GM12878 (cell line): ENCODE measurements around the gene C16orf90. TPM values are rescaled to one million over a fixed set of nuclear protein-coding genes. Genes with fewer than 3 reads are reported as not detected.

Experiments
- ATAC-seq: fragments of 200-7000 bp; cut with Tn5 transposase; 3 replicates; pipeline ENCODE4 v1.9.1; 2020; ENCODE audit warnings: mild to moderate bottlenecking, moderate library complexity
- BruUV-seq: library from RNA; stranded (reverse); fragments of 400-500 nt; replicated peaks from 2 replicates; lab custom pipeline; 2021; lab: Mats Ljungman, UMichigan
- CTCF ChIA-PET: fragments of 300-600 bp; sonication (Branson Sonifier 250); formaldehyde crosslinking; extraction: SDS; loops from one replicate; lab custom pipeline; 2021; ENCODE audit warnings: inconsistent platforms; lab: Yijun Ruan, JAX
- POLR2A ChIA-PET: fragments of 350-600 bp; formaldehyde crosslinking; extraction: SDS; loops from one replicate; lab custom pipeline; 2021; ENCODE audit warnings: inconsistent platforms; lab: Charles Lee
- RAD21 ChIA-PET: fragments of 300-600 bp; sonication (Branson Sonifier 250); formaldehyde crosslinking; loops from one replicate; lab custom pipeline; 2023; ENCODE audit warnings: antibody characterized with exemption; ENCODE audit not compliant: unreplicated experiment; lab: Charles Lee
- SMC1A ChIA-PET: fragments of 300-600 bp; sonication (Branson Sonifier 250); formaldehyde crosslinking; loops from one replicate; lab custom pipeline; 2023; ENCODE audit not compliant: unreplicated experiment, uncharacterized antibody; lab: Charles Lee
- DNase-seq: peaks from one replicate; pipeline ENCODE4 v3.0.0-alpha.2; 2011; ENCODE audit warnings: low read depth, low spot score
- FAIRE-seq: peaks from 3 replicates; lab custom pipeline; 2011; peaks lifted over from hg19 to GRCh38; lab: Jason Lieb, UNC
- H2AFZ ChIP-seq: 2 replicates; pipeline ENCODE4 v1.6.0; 2011; ENCODE audit warnings: low read depth, low read length, control low read depth; ENCODE audit not compliant: control insufficient read depth
- H3K27ac ChIP-seq: 2 replicates; pipeline ENCODE4 v1.5.1; 2011; ENCODE audit warnings: control low read depth; ENCODE audit not compliant: control insufficient read depth, insufficient read depth
- H3K27me3 ChIP-seq, 2 experiments: replicated peaks in 1 of 2; 2 replicates each; pipeline versions ENCODE4 v1.6.0 to v1.6.1; 2011; ENCODE audit warnings: low read length in 1 of 2; ENCODE audit not compliant: control insufficient read depth in 2 of 2, insufficient read depth in 2 of 2
- H3K36me3 ChIP-seq, 2 experiments: 2 replicates each; pipeline ENCODE4 v1.5.1; 2011; ENCODE audit warnings: low read length in 1 of 2; ENCODE audit not compliant: control insufficient read depth in 2 of 2, insufficient read depth in 2 of 2
- H3K4me1 ChIP-seq: 2 replicates; pipeline ENCODE4 v1.6.1; 2011; ENCODE audit warnings: mild to moderate bottlenecking, low read length, moderate library complexity, mixed read lengths; ENCODE audit not compliant: control insufficient read depth, insufficient read depth
- H3K4me2 ChIP-seq: 2 replicates; pipeline ENCODE4 v1.6.0; 2011; ENCODE audit warnings: control low read depth; ENCODE audit not compliant: control insufficient read depth, insufficient read depth
- H3K4me3 ChIP-seq: fragments of 200-600 bp; sonication (generic); 2 replicates; pipeline ENCODE4 v1.5.1; 2016
- H3K79me2 ChIP-seq: 2 replicates; pipeline ENCODE4 v1.6.0; 2011; ENCODE audit warnings: low read length; ENCODE audit not compliant: control insufficient read depth, insufficient read depth
- H3K9ac ChIP-seq: 2 replicates; pipeline ENCODE4 v1.8.0; 2011; ENCODE audit warnings: low read length, control low read depth, mixed read lengths; ENCODE audit not compliant: control insufficient read depth, insufficient read depth
- H3K9me3 ChIP-seq: replicated peaks from 3 replicates; pipeline ENCODE4 v1.5.1; 2011; ENCODE audit warnings: mild to moderate bottlenecking, low read length; ENCODE audit not compliant: control insufficient read depth, insufficient read depth
- H4K20me1 ChIP-seq: 2 replicates; pipeline ENCODE4 v1.6.0; 2011; ENCODE audit not compliant: control insufficient read depth, insufficient read depth
- ETV6 ChIP-seq, 2 experiments: fragments of 450-650 bp in 1 of 2; IDR thresholded peaks in 1 of 2; conservative IDR thresholded peaks in 1 of 2; 2 replicates each; pipeline ENCODE4 v1.6.1; 2014; ENCODE audit warnings: antibody characterized with exemption in 1 of 2, borderline replicate concordance in 1 of 2, low read depth in 1 of 2, mild to moderate bottlenecking in 1 of 2, moderate library complexity in 1 of 2
- NR2C2 ChIP-seq: IDR thresholded peaks from 2 replicates; pipeline ENCODE4 v1.6.1; 2011; ENCODE audit warnings: borderline replicate concordance, low read depth; ENCODE audit not compliant: control insufficient read depth, insufficient read length
- POLR2A ChIP-seq: IDR thresholded peaks from 2 replicates; pipeline ENCODE4 v1.6.1; 2011; ENCODE audit warnings: low read depth, mild to moderate bottlenecking, low read length
- SUZ12 ChIP-seq: fragments of 200-600 bp; sonication (generic); IDR thresholded peaks from one replicate; pipeline ENCODE4 v1.6.1; 2018; ENCODE audit warnings: antibody characterized with exemption, mild to moderate bottlenecking; ENCODE audit not compliant: unreplicated experiment
- TCF7 ChIP-seq: IDR thresholded peaks from 2 replicates; pipeline ENCODE4 v1.6.1; 2014; ENCODE audit warnings: antibody characterized with exemption, borderline replicate concordance
- ZBTB11 ChIP-seq: fragments of 450-650 bp; formaldehyde crosslinking; IDR thresholded peaks from 2 replicates; pipeline ENCODE4 v1.5.0; 2022; ENCODE audit warnings: mild to moderate bottlenecking, missing genetic modification characterization
- ZBTB4 ChIP-seq: fragments of 450-650 bp; formaldehyde crosslinking; IDR thresholded peaks from 2 replicates; pipeline ENCODE4 v1.4.0; 2022; ENCODE audit warnings: mild to moderate bottlenecking, moderate library complexity
- WGBS: methylation state at CpG from one replicate; pipeline ENCODE4 v1.1.6; 2016; ENCODE audit warnings: low lambda C conversion rate; ENCODE audit not compliant: insufficient replicate concordance, insufficient coverage; ENCODE audit errors: missing lambda C conversion rate; 5-methylcytosine and 5-hydroxymethylcytosine counted together
- in situ Hi-C: fragments of 300-500 bp; cut with MboI; formaldehyde crosslinking; loops from 9 replicates; pipeline ENCODE4 v1.14.3; 2018; ENCODE audit warnings: mixed read lengths
- intact Hi-C: fragments of 100-400 bp; cut with micrococcal nuclease; formaldehyde crosslinking; loops from one replicate; pipeline ENCODE4 v1.14.2; 2022; ENCODE audit not compliant: unreplicated experiment
- polyA plus RNA-seq, 11 experiments: library from polyadenylated mRNA; depleted of rRNA in 4 of 11; unstranded in 6 of 11; stranded (reverse) in 5 of 11; fragments of >200 nt; fragmentation: Nextera tagmentation in 4 of 11; fragmentation: Illumina TruSeq in 1 of 11; extraction: Ambion mirVana in 4 of 11; extraction: Trizol in 1 of 11; gene quantifications; 1 replicate in 1 of 11; 2 replicates in 10 of 11; pipeline versions ENCODE4 v1.2.1 to v1.2.3, GENCODE V29; 2011 to 2016; ENCODE audit warnings: inconsistent platforms in 2 of 11, missing spikeins in 2 of 11, low read depth in 1 of 11
- total RNA-seq, 4 experiments: library from RNA; depleted of rRNA in 3 of 4; stranded (reverse); fragments of >200 nt in 3 of 4; fragmentation: Illumina TruSeq in 1 of 4; extraction: Trizol in 1 of 4; gene quantifications; 2 replicates each; pipeline versions ENCODE4 v1.2.1 to v1.2.3, GENCODE V29; 2013 to 2021

Gene C16orf90
- total and polyA plus RNA-seq, 10 of the 15 experiments (the other 5 are each of a cell fraction or from before 2014, with no cell fraction given), result not detected

- Histone ChIP-seq H3K9ac (no peak overlapping the region), H3K4me2 (no peak overlapping the region), H3K9me3 (no peaks in the 10 kb centered on the region), H2AFZ (no peak overlapping the region), H3K4me1 (peaks cover 2% of the 10 kb centered on the region; the same call in 1 of the 2 replicates), H3K79me2 (no peaks in the 10 kb centered on the region), H3K27me3 (no peaks in the 10 kb centered on the region), H3K27ac (no peak overlapping the region), H4K20me1 (no peaks in the 10 kb centered on the region), H3K36me3 (peaks cover 0 to 7% of the 10 kb centered on the region in 2 experiments; a peak in 2 of 4 replicates), H3K4me3 (no peak overlapping the region)
- RAD21 ChIA-PET, result no interaction called here
- intact Hi-C loops (no loop called here), in situ Hi-C loops (no loop called here)
- no peak for FAIRE-seq
- no peak for DNase-seq
- POLR2A ChIA-PET, result no interaction called here
- CTCF ChIA-PET, result no interaction called here
- TF ChIP-seq ZBTB4 (CRISPR knock-in tag) (no peak), POLR2A (0 out of 2 replicates have a peak, but pooled peaks have one; percentile 23)
- 89% methylated on average over 12 of the region's 13 CpGs for WGBS
- SMC1A ChIA-PET, result no interaction called here
- BruUV-seq, result no TSS peak
- ATAC-seq, result no peak
These were observed 46.4 kb upstream of the C16orf90 start for GRCh38 chr16:3541527-3542155.

GRCh38 chr16:3538222-3538621 lies 42.9 kb upstream of the C16orf90 start:
- H3K27ac ChIP-seq, result no peak overlapping the region
- no peaks in the 10 kb centered on the region for H3K27me3 ChIP-seq
- ATAC-seq, result no peak
- no peak overlapping the region for H2AFZ ChIP-seq
- ChIA-PET SMC1A (no interaction called here), POLR2A (no interaction called here)
- no peak overlapping the region for H3K4me3 ChIP-seq
- no peak for FAIRE-seq
- no peaks in the 10 kb centered on the region for H3K4me1 ChIP-seq
- H3K36me3 ChIP-seq, result peaks cover 0 to 4% of the 10 kb centered on the region in 2 experiments; a peak in 2 of 4 replicates
- in situ Hi-C loops, result no loop called here
- H3K79me2 ChIP-seq, result no peaks in the 10 kb centered on the region
- no peak for DNase-seq
- H3K9ac ChIP-seq, result no peak overlapping the region
- no peaks in the 10 kb centered on the region for H4K20me1 ChIP-seq
- BruUV-seq, result no TSS peak
- no peaks in the 10 kb centered on the region for H3K9me3 ChIP-seq
- H3K4me2 ChIP-seq, result no peak overlapping the region
- TF ChIP-seq TCF7, result no peak
- no peak for TF ChIP-seq ZBTB11 (CRISPR knock-in tag)
- no peak for TF ChIP-seq ETV6 (conservative IDR thresholded peaks at IDR 0.05 in 1 of 2, IDR thresholded peaks at IDR 0.05 in 1 of 2; ENCODE audit: borderline replicate concordance in 1 of 2, low read depth in 1 of 2)
- no peak for TF ChIP-seq SUZ12
- TF ChIP-seq NR2C2, result no peak
- TF ChIP-seq, all 136 proteins: peak for 0
- RAD21 ChIA-PET, result no interaction called here
- CTCF ChIA-PET, result no interaction called here
- whole genome bisulfite sequencing, result 91% methylated on average over 4 of the region's 4 CpGs
- intact Hi-C loops, result no loop called here
